Small intestine (tissue), 7 donors: ENCODE results near the gene DHRS7B. TPM values are rescaled to one million over a fixed set of nuclear protein-coding genes. Genes with fewer than 3 reads are reported as not detected.

ENCODE experiments used
- DNase-seq, 2 donors: peaks; one replicate each; pipeline versions ENCODE4 v3.0.0 to v3.0.0-alpha.2; 2013
- FAIRE-seq: peaks from 2 replicates; lab custom pipeline; 2012; peaks lifted over from hg19 to GRCh38; lab: Jason Lieb, UNC
- H3K27ac ChIP-seq, 3 donors: one replicate each; pipeline ENCODE4 v1.5.1; 2013; ENCODE audit warnings: low read length in 2 of 3, mild to moderate bottlenecking in 2 of 3, control low read depth in 1 of 3, inconsistent platforms in 1 of 3, low read depth in 1 of 3, moderate library complexity in 1 of 3
- H3K27me3 ChIP-seq, 3 donors: one replicate each; pipeline ENCODE4 v1.6.1; 2013; ENCODE audit warnings: low read length in 3 of 3, inconsistent platforms in 1 of 3; ENCODE audit not compliant: control insufficient read depth in 3 of 3, insufficient read depth in 3 of 3
- H3K36me3 ChIP-seq, 3 donors: one replicate each; pipeline ENCODE4 v1.6.1; 2013; ENCODE audit warnings: low read length in 3 of 3, inconsistent platforms in 1 of 3, low read depth in 1 of 3, mild to moderate bottlenecking in 1 of 3, moderate library complexity in 1 of 3; ENCODE audit not compliant: control insufficient read depth in 3 of 3, insufficient read depth in 2 of 3
- H3K4me1 ChIP-seq, 3 donors: one replicate each; pipeline ENCODE4 v1.6.1; 2013; ENCODE audit warnings: low read length in 2 of 3, inconsistent platforms in 1 of 3, low read depth in 1 of 3, mild to moderate bottlenecking in 1 of 3, moderate library complexity in 1 of 3; ENCODE audit not compliant: control insufficient read depth in 3 of 3, insufficient read depth in 2 of 3
- H3K4me3 ChIP-seq, 3 donors: one replicate each; pipeline ENCODE4 v1.5.1; 2013; ENCODE audit warnings: low read length in 3 of 3, control low read depth in 1 of 3, inconsistent platforms in 1 of 3, low read depth in 1 of 3, mild to moderate bottlenecking in 1 of 3, moderate library complexity in 1 of 3
- H3K9me3 ChIP-seq, 2 donors: one replicate each; pipeline ENCODE4 v1.6.1; 2013; ENCODE audit warnings: low read depth in 1 of 2, low read length in 1 of 2; ENCODE audit not compliant: control insufficient read depth in 2 of 2, insufficient read depth in 1 of 2
- WGBS, 3 donors: extraction: QIAGEN DNeasy Blood & Tissue Kit; methylation state at CpG; one replicate each; pipeline ENCODE4 v1.1.7; 2013; 5-methylcytosine and 5-hydroxymethylcytosine counted together
- polyA plus RNA-seq, 4 donors: library from polyadenylated mRNA; stranded (reverse) in 3 of 4; unstranded in 1 of 4; fragments of 200-250 nt in 3 of 4; fragments of 120-200 nt in 1 of 4; gene quantifications; one replicate each; pipeline versions ENCODE4 v1.2.1 to v1.2.3, GENCODE V29; 2013
- donor health status: healthy with polysubstance abuse.
- donor health status: control.
- donor health status: control.
- donor health status: Bipolar disorder and iron deficiency.
- donor health status: healthy.

Gene DHRS7B
- polyA plus RNA-seq, 4 donors: 23.5 to 33.7 (median 27.8) TPM

DNA sequence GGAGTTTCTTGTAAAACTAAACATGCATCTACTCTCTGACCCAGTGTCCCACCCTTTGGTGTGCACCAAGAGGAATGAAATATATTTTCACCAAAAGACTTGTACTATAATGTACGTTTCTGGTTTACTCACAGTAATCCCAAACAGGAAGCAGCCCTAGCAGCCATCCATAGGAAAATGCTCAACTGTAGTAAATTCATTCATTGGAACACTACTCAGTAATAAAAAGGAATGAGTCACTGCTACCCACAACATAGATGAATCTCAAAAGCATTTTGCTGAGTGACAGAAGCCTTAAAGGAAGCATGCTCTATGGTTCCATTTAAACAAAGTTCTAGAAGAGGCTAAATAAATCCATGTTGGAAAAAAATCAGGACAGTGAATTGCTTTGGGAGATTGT is 37.6 kb upstream of the DHRS7B start:
- 32 to 46% (median 39%) methylated on average over 1 of the region's 1 CpG for WGBS, 3 donors
- peaks cover 0 to 3% (median 0%) of the 10 kb centered on the region in 3 donors for H3K4me1 ChIP-seq
- no peak overlapping the region for H3K4me3 ChIP-seq
- DNase-seq (peak in 1 of 2 donors; percentile 36), FAIRE-seq (no peak)
- no peaks in the 10 kb centered on the region for H3K27me3 ChIP-seq
- H3K27ac ChIP-seq: no peak overlapping the region
- no peaks in the 10 kb centered on the region for H3K9me3 ChIP-seq
- H3K36me3 ChIP-seq: no peaks in the 10 kb centered on the region

DNA sequence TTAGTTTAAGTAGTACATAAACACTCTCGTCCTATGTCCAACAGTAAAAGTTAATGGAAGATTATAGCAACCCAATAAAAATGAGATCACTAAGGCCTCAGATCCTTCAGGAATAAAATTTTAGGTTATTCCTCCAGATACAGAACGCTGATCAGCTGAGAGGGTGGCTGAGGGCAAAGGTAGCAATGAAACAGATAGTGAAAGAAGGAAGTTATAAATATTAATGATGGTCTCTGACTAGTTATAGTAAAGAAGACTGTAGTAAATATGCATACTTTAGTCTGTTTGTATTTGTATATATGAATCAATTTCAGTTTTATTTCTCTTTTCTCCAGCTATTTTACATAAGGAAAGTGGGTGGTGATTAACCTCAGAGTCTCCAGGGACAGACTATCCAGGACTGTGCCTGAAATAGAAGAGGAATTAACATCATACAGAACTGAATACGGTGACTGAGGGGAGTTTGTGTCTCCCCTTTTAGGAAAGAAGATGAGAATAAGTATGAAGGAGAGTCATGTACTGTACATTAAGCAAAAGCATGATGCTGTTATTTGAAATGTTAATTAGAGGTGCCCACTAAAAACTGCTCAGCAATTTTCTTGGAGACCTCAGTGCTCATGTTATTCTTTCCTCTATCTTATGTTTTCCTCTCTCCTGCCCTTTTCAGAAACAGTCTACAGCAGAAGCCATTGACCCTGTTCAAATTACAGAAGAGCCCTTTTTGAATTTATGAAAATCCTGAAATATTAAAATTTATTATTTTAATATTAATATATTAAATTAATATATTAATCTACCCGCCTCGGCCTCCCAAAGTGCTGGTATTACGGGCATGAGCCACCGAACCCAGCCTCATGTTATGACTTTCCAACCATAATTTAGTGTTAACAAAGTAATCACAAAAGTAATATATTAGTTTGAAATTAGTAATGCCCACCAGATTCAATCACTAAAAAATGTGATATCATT is 36.5 kb upstream of the DHRS7B start:
- FAIRE-seq (no peak), DNase-seq (peak; percentile 72 to 75)
- Histone ChIP-seq H3K4me3 (no peak overlapping the region), H3K27ac (peak overlapping the region in 2 of 3 donors; percentile 22 to 23), H3K9me3 (no peaks in the 10 kb centered on the region), H3K4me1 (peaks cover 0 to 3% (median 0%) of the 10 kb centered on the region in 3 donors), H3K27me3 (no peaks in the 10 kb centered on the region), H3K36me3 (no peaks in the 10 kb centered on the region)
- WGBS, 3 donors: 56 to 72% (median 71%) methylated on average over 7 of the region's 7 CpGs

DNA sequence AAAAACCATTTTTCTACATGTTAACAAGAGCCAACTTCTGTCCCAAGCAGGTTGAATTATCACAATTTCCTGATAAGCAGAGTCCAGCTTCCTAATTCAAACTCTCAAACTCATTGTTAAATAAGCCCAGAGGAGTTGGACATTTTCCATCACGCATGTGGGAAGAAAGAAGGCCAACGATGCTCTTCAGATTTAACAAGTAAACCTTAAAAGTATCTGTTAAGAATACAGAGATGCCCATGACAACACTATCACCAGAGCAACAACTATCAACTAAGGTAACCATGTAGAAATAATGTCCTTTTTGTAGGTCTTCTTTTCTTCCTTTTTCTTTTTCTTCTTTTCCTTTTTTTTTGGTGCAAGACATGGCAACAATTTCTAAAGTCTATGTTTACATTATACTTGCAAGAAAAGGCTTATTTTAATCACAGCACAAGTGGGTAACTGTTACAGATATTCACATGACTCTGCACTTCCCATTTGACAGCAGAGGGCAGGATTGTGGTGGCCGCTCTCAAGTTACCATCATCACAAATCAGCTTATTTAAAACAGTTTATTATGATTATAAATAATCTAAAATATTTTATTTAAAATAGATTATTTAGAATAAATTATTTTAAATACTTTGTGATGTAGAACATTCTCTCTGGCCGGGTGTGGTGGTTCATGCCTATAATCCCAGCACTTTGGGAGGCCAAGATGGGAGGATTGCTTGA is 35.7 kb upstream of the DHRS7B start:
- Histone ChIP-seq H3K27ac (no peak overlapping the region), H3K36me3 (no peaks in the 10 kb centered on the region), H3K9me3 (no peaks in the 10 kb centered on the region), H3K4me1 (peaks cover 0 to 3% (median 0%) of the 10 kb centered on the region in 3 donors), H3K4me3 (no peak overlapping the region), H3K27me3 (no peaks in the 10 kb centered on the region)
- FAIRE-seq (no peak), DNase-seq (no peak)
- 68 to 83% (median 73%) methylated on average over 4 of the region's 4 CpGs for WGBS, 3 donors

DNA sequence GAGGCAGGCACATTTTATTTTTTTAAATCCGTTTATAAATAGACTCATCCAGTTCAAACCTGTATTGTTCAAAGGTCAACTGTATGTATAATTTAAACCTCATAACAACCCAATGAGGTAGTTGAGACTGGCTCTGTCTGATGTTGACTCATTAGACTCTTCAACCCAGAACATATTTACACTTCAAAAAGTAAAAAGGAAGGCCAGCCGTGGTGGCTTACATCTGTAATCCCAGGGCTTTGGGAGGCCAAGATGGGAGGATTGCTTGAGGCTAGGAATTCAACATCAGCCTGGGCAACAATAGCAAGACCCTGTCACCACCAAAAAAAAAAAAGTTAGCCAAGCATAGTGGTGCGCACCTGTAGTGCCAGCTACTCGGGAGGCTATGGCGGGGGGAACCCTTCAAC is 32.5 kb upstream of the DHRS7B start:
- H3K27ac ChIP-seq: no peak overlapping the region
- H3K9me3 ChIP-seq: no peaks in the 10 kb centered on the region
- peak; percentile 62 to 71 for DNase-seq
- no peaks in the 10 kb centered on the region for H3K36me3 ChIP-seq
- peaks cover 0 to 3% (median 0%) of the 10 kb centered on the region in 3 donors for H3K4me1 ChIP-seq
- H3K4me3 ChIP-seq: no peak overlapping the region
- no peak for FAIRE-seq
- no peaks in the 10 kb centered on the region for H3K27me3 ChIP-seq
- WGBS, 3 donors: 58 to 76% (median 69%) methylated on average over 5 of the region's 5 CpGs

DNA sequence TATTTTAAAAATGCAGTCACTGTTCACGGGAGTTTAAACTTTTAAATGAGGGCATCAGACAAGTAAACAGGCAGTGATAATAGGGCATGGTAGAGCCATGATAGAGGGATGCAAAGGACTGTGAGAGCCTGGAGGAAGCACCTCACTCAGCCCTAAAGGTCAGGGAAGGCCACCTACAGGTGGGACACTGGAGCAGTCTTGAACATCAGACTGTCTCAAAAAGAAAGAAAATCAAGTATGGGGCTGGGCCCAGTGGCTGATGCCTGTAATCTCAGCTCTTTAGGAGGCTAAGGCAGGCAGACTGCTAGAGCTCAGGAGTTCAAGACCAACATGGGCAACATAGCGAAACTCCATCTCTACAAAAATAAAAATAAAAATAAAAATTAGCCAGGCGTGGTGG is 31.0 kb upstream of the DHRS7B start:
- H3K9me3 ChIP-seq: no peaks in the 10 kb centered on the region
- DNase-seq: no peak
- no peaks in the 10 kb centered on the region for H3K36me3 ChIP-seq
- no peak overlapping the region for H3K4me3 ChIP-seq
- no peak overlapping the region for H3K27ac ChIP-seq
- H3K4me1 ChIP-seq: no peaks in the 10 kb centered on the region
- H3K27me3 ChIP-seq: no peaks in the 10 kb centered on the region
- FAIRE-seq: no peak
- WGBS, 3 donors: 92 to 96% (median 93%) methylated on average over 3 of the region's 3 CpGs

DNA sequence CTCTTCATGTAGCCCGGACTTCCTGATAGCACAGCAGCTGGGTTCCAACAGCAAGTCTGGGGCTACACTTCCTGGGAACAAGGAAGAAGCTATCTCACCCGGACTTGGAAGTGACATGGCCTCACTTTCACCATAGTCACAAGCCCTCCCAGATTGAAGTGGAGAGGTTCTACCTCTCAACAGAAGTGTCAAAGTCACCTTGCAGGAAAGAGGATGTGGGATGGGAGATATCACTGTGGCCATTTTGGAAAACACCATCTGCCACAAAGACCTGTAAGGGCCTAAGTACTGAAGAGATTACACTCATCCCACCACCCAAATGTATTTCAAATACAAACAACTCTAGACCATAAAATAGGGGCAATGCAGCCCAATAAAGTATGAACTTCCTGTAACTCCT is 29.9 kb upstream of the DHRS7B start:
- no peak overlapping the region for H3K4me3 ChIP-seq
- 72 to 80% (median 80%) methylated on average over 2 of the region's 2 CpGs for WGBS, 3 donors
- no peak for FAIRE-seq
- H3K36me3 ChIP-seq: no peaks in the 10 kb centered on the region
- no peaks in the 10 kb centered on the region for H3K9me3 ChIP-seq
- no peaks in the 10 kb centered on the region for H3K4me1 ChIP-seq
- H3K27me3 ChIP-seq: no peaks in the 10 kb centered on the region
- no peak overlapping the region for H3K27ac ChIP-seq
- DNase-seq: no peak

DNA sequence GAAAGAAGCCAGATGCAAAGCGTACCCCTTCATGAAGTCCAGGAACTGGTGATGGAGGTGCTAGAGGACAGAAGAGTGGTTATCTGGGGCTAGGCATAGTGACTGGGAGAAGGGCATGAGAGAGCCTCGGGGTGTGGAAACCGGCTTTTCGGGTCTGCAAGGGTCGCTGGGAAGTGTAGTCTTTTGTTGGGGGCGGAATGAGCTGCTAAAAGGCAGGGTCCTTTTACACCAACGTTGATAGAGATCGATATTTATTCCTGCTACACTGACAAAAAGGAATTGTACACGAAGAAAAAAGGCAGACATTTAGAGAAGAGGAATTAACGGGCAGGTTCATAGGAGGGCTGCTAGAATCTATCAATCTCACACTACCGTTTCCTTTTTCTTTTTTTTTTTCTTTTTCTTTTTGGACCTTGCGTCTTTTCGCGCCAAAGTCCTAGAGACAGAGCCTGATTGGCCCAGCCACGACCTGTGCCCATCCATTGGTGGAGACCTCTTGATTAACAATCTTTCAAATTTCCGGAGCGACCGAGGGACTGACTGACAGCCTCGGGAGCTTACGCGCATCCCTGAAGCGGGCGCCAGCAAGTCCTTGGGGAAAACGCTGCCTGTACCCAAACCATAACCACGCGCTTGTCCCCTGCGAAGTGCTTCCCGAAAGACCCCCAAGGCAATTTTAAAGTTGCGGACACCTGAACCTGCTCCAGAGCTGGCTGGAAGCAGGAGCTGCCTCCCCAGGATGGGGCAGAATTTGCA is 27.7 kb upstream of the DHRS7B start:
- FAIRE-seq (no peak), DNase-seq (peak; percentile 79 to 82)
- Histone ChIP-seq H3K4me3 (peak overlapping the region; percentile 16 to 45 (median 43)), H3K4me1 (no peaks in the 10 kb centered on the region), H3K27ac (no peak overlapping the region), H3K27me3 (no peaks in the 10 kb centered on the region), H3K36me3 (no peaks in the 10 kb centered on the region), H3K9me3 (no peaks in the 10 kb centered on the region)
- 0 to 1% (median 1%) methylated on average over 29 of the region's 29 CpGs for WGBS, 3 donors

DNA sequence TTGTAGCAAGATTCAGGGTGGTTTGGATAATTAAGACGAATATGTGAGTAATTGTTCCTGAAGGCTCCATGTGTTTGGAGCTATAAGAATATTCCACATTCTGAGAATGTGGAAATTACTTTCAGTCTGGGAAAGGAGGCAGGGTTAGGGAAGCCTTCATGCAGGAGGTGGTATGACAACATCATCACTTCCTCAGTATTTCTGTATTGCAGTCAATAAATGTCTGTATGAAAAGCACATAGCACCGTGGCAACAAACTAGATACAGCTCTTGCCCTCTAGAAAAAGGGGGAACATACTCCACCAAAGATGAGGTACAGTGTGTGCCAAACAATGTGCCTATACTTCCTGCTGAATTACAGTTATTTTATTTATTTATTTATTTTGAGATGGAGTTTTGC is 26.1 kb upstream of the DHRS7B start:
- FAIRE-seq: no peak
- WGBS, 3 donors: 57 to 80% (median 71%) methylated on average over 2 of the region's 2 CpGs
- no peak overlapping the region for H3K27ac ChIP-seq

More for the DNA sequence above, 26.1 kb upstream of the DHRS7B start:
- no peaks in the 10 kb centered on the region for H3K9me3 ChIP-seq
- H3K4me1 ChIP-seq: no peaks in the 10 kb centered on the region
- H3K27me3 ChIP-seq: peaks cover 0 to 2% (median 0%) of the 10 kb centered on the region in 3 donors
- no peak overlapping the region for H3K4me3 ChIP-seq
- no peak for DNase-seq
- no peaks in the 10 kb centered on the region for H3K36me3 ChIP-seq
